Measurements from ENCODE around the gene SAXO1. TPM values are rescaled to one million over a fixed set of nuclear protein-coding genes. Genes with fewer than 3 reads are reported as not detected.
"Not testable (repeated sequence)": the region's sequence is repeated elsewhere in the genome, so short reads cannot be mapped to it uniquely, and the experiment has no call there.

SAXO1 gene
- total RNA-seq, 1 donor from 2014 or later = 0.17 TPM

DNA sequence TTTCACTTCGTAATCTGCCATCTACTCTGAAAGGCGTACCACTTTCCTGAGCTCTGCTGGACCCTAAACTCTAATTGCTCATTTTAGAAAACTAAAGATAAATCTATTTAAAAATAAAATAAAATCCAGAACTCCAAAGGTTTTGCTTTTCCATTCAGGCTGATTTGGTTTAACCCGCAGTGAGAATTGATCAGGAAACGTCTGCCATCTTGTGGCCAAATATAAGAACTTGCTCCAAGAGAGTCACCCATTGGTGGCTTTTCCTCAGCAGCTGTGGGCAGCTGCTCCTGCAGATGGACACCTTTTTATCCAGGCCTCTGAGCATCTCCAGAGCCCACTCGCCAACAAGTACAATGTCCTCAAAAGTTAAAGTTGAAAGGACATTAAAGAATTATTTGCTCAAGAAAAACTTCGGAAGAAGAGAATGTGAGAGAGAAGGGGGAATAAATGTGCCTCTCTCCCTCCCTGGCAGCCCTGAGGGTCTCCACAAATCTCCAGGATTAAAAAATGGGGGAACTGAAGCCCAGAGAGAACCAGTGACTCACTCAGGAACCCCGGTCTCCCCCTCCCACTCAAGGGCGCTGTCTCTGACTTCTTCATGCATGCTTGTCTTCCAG, 4.1 kb downstream of the SAXO1 start:
- Mint-ChIP-seq H3K9me3 (ENCODE audit: low read depth) (no peaks in the 10 kb centered on the region), H3K4me1 (ENCODE audit: low read depth) (peaks cover 5% of the 10 kb centered on the region), H3K4me3 (ENCODE audit: unreplicated experiment) (no peak overlapping the region), H3K27me3 (ENCODE audit: low read depth) (peaks cover 7% of the 10 kb centered on the region), H3K36me3 (ENCODE audit: low read depth) (no peaks in the 10 kb centered on the region), H3K27ac (ENCODE audit: unreplicated experiment) (no peak overlapping the region)
- no peak for DNase-seq (ENCODE audit: low spot score)
- TF ChIP-seq CTCF (IDR thresholded peaks at IDR 0.05) = peak; percentile 92

DNA sequence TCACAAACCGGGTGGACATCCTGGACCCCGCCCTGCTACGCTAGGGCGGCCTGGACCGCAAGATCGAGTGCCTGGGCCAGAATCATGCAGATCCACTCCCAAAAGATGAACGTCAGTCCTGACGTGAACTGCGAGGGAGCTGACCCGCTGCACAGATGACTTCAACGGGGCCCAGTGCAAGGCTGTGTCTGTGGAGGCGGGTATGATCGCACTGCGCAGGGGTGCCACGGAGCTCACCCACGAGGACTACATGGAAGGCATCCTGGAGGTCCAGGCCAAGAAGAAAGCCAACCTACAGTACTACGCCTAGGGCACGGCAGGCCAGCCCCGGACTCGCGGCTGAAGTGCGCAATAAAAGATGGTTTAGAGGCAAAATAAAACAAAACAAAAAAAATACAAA, 5.2 kb downstream of the SAXO1 start:
- no peaks in the 10 kb centered on the region for H3K9me3 Mint-ChIP-seq (ENCODE audit: low read depth)

GRCh38 chr9:19026375-19026774, 6.6 kb downstream of the SAXO1 start:
- Mint-ChIP-seq H3K4me1 (ENCODE audit: low read depth) (peaks cover 5% of the 10 kb centered on the region), H3K4me3 (ENCODE audit: unreplicated experiment) (no peak overlapping the region), H3K9me3 (ENCODE audit: low read depth) (no peaks in the 10 kb centered on the region), H3K27me3 (ENCODE audit: low read depth) (peaks cover 7% of the 10 kb centered on the region), H3K27ac (ENCODE audit: unreplicated experiment) (no peak overlapping the region), H3K36me3 (ENCODE audit: low read depth) (no peaks in the 10 kb centered on the region)
- TF ChIP-seq CTCF (IDR thresholded peaks at IDR 0.05) = no peak
- no peak for DNase-seq (ENCODE audit: low spot score)

More for the DNA sequence above, 5.2 kb downstream of the SAXO1 start:
- Mint-ChIP-seq H3K4me1 (ENCODE audit: low read depth) (peaks cover 5% of the 10 kb centered on the region), H3K27me3 (ENCODE audit: low read depth) (peaks cover 7% of the 10 kb centered on the region), H3K4me3 (ENCODE audit: unreplicated experiment) (no peak overlapping the region), H3K27ac (ENCODE audit: unreplicated experiment) (no peak overlapping the region), H3K36me3 (ENCODE audit: low read depth) (no peaks in the 10 kb centered on the region)
- TF ChIP-seq CTCF (IDR thresholded peaks at IDR 0.05) = no peak
- no peak for DNase-seq (ENCODE audit: low spot score)

- H3K4me3 Mint-ChIP-seq (ENCODE audit: unreplicated experiment) = no peak overlapping the region
- no peak overlapping the region for H3K27ac Mint-ChIP-seq (ENCODE audit: unreplicated experiment)
- peaks cover 5% of the 10 kb centered on the region for H3K4me1 Mint-ChIP-seq (ENCODE audit: low read depth)
- TF ChIP-seq CTCF (IDR thresholded peaks at IDR 0.05) = no peak
- no peaks in the 10 kb centered on the region for H3K36me3 Mint-ChIP-seq (ENCODE audit: low read depth)
- DNase-seq (ENCODE audit: low spot score) = no peak
- peaks cover 2% of the 10 kb centered on the region for H3K27me3 Mint-ChIP-seq (ENCODE audit: low read depth)
- no peaks in the 10 kb centered on the region for H3K9me3 Mint-ChIP-seq (ENCODE audit: low read depth)
Measured at GRCh38 chr9:19023078-19023477, 9.9 kb downstream of the SAXO1 start.

GRCh38 chr9:19022206-19022605, 10.8 kb downstream of the SAXO1 start:
- TF ChIP-seq CTCF (IDR thresholded peaks at IDR 0.05) = no peak
- no peak overlapping the region for H3K4me3 Mint-ChIP-seq (ENCODE audit: unreplicated experiment)
- no peak for DNase-seq (ENCODE audit: low spot score)
- H3K9me3 Mint-ChIP-seq (ENCODE audit: low read depth) = no peaks in the 10 kb centered on the region
- H3K4me1 Mint-ChIP-seq (ENCODE audit: low read depth) = peaks cover 5% of the 10 kb centered on the region
- peaks cover 2% of the 10 kb centered on the region for H3K27me3 Mint-ChIP-seq (ENCODE audit: low read depth)
- no peak overlapping the region for H3K27ac Mint-ChIP-seq (ENCODE audit: unreplicated experiment)
- no peaks in the 10 kb centered on the region for H3K36me3 Mint-ChIP-seq (ENCODE audit: low read depth)

DNA sequence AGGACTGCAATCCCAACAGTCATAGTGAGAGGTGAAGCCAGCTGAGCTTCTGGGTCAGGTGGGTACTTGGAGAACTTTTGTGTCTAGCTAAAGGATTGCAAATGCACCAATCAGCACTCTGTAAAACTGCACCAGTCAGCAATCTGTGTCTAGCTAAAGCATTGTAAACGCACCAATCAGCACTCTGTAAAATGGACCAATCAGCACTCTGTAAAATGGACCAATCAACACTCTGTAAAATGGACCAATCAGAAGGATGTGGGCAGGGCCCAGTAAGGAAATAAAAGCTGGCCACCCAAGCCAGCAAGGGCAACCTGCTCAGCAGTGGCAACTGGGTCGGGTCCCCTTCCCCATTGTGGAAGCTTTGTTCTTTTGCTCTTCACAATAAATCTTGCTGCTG, 11.4 kb downstream of the SAXO1 start:
- not testable (repeated sequence) for H3K27me3 Mint-ChIP-seq (ENCODE audit: low read depth); H3K27ac Mint-ChIP-seq (ENCODE audit: unreplicated experiment); H3K36me3 Mint-ChIP-seq (ENCODE audit: low read depth); H3K4me3 Mint-ChIP-seq (ENCODE audit: unreplicated experiment); H3K4me1 Mint-ChIP-seq (ENCODE audit: low read depth); H3K9me3 Mint-ChIP-seq (ENCODE audit: low read depth); DNase-seq (ENCODE audit: low spot score)

Data from chondrocyte (in vitro differentiated cells).